Measurements from ENCODE around the gene ATRX.

- no peak for TF ChIP-seq POLR2A (IDR thresholded peaks at IDR 0.05; ENCODE audit: low read depth, low read length)
- no peak for TF ChIP-seq POLR2AphosphoS5 (IDR thresholded peaks at IDR 0.05; ENCODE audit: low read depth, low read length)
- no peak for TF ChIP-seq SPI1 (IDR thresholded peaks at IDR 0.05; ENCODE audit: low read depth, low read length)
- TF ChIP-seq TAF1 (IDR thresholded peaks at IDR 0.05; ENCODE audit: low read depth, low read length), result no peak
- TF ChIP-seq PAX5 (IDR thresholded peaks at IDR 0.05; ENCODE audit: insufficient read depth, low read length, severe bottlenecking), result no peak
These were observed 117.4 kb downstream of the ATRX start for GRCh38 chrX:77668391-77669237.
